Measurements from ENCODE around the gene ZMAT1.

- TF ChIP-seq CTCF (IDR thresholded peaks at IDR 0.05) (no peak), POLR2A (IDR thresholded peaks at IDR 0.05) (no peak), POLR2AphosphoS5 (IDR thresholded peaks at IDR 0.05) (no peak)
Measured at GRCh38 chrX:101906136-101906796, 25.6 kb downstream of the ZMAT1 start.

Measured in transverse colon (tissue), 4 donors.